Parathyroid adenoma (tissue), 2 donors: Measurements from ENCODE around the gene IGFBP4.
A peak's percentile ranks its signal among the peaks of the same experiment; 100 is the strongest.
"Not testable (repeated sequence)": the region's sequence is repeated elsewhere in the genome, so short reads cannot be mapped to it uniquely, and the experiment has no call there.

Experiments used
- H2AFZ ChIP-seq: fragments of 300-600 bp; sonication (generic); one replicate; pipeline ENCODE4 v1.7.0; 2017; ENCODE audit warnings: antibody characterized with exemption, mild to moderate bottlenecking
- H3K27ac ChIP-seq: fragments of 300-600 bp; sonication (generic); one replicate; pipeline ENCODE4 v1.7.0; 2017
- H3K27me3 ChIP-seq: fragments of 300-600 bp; sonication (generic); one replicate; pipeline ENCODE4 v1.7.0; 2017; ENCODE audit warnings: low read length; ENCODE audit not compliant: control insufficient read depth, insufficient read depth
- H3K36me3 ChIP-seq: fragments of 300-600 bp; sonication (generic); one replicate; pipeline ENCODE4 v1.7.0; 2017; ENCODE audit warnings: low read length; ENCODE audit not compliant: control insufficient read depth, insufficient read depth
- H3K4me1 ChIP-seq: fragments of 300-600 bp; sonication (generic); one replicate; pipeline ENCODE4 v1.7.0; 2017; ENCODE audit warnings: control low read depth
- H3K4me2 ChIP-seq: fragments of 300-600 bp; sonication (generic); one replicate; pipeline ENCODE4 v1.7.0; 2017; ENCODE audit warnings: low read length
- H3K4me3 ChIP-seq: fragments of 300-600 bp; sonication (generic); one replicate; pipeline ENCODE4 v1.7.0; 2017; ENCODE audit warnings: low read depth, low read length
- H3K79me2 ChIP-seq: fragments of 300-600 bp; sonication (generic); one replicate; pipeline ENCODE4 v1.7.0; 2017; ENCODE audit warnings: control low read depth
- H3K9ac ChIP-seq: fragments of 300-600 bp; sonication (generic); one replicate; pipeline ENCODE4 v1.7.0; 2017; ENCODE audit warnings: mild to moderate bottlenecking
- H3K9me3 ChIP-seq: fragments of 300-600 bp; sonication (generic); one replicate; pipeline ENCODE4 v1.7.0; 2017; ENCODE audit warnings: low read length; ENCODE audit not compliant: control insufficient read depth
- TF ChIP-seq, protein P1 (sequence below): fragments of 300-600 bp; sonication (generic); IDR thresholded peaks from one replicate; pipeline ENCODE4 v1.7.0; 2017; ENCODE audit warnings: antibody characterized with exemption, mild to moderate bottlenecking
- donor health status: primary hyperparathyroidism.

Gene IGFBP4

GRCh38 chr17:40443196-40443987 is at the start of gene IGFBP4:
IGFBP4 (plus strand) TSS chr17:40443450; CDS start chr17:40443736, 286 bp downstream.
- Histone ChIP-seq H3K27me3 (no peaks in the 10 kb centered on the region), H3K79me2 (no peaks in the 10 kb centered on the region), H3K4me3 (peak within 1 kb of the TSS; percentile 49), H3K4me1 (no peaks in the 10 kb centered on the region), H3K4me2 (peak within 1 kb of the TSS; percentile 58), H3K27ac (peak within 1 kb of the TSS; percentile 63), H3K9ac (no peak within 1 kb of the TSS), H3K36me3 (no peaks in the 10 kb centered on the region), H2AFZ (peak within 1 kb of the TSS; percentile 80), H3K9me3 (no peaks in the 10 kb centered on the region)
- TF ChIP-seq, protein P1, sequence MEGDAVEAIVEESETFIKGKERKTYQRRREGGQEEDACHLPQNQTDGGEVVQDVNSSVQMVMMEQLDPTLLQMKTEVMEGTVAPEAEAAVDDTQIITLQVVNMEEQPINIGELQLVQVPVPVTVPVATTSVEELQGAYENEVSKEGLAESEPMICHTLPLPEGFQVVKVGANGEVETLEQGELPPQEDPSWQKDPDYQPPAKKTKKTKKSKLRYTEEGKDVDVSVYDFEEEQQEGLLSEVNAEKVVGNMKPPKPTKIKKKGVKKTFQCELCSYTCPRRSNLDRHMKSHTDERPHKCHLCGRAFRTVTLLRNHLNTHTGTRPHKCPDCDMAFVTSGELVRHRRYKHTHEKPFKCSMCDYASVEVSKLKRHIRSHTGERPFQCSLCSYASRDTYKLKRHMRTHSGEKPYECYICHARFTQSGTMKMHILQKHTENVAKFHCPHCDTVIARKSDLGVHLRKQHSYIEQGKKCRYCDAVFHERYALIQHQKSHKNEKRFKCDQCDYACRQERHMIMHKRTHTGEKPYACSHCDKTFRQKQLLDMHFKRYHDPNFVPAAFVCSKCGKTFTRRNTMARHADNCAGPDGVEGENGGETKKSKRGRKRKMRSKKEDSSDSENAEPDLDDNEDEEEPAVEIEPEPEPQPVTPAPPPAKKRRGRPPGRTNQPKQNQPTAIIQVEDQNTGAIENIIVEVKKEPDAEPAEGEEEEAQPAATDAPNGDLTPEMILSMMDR = peak; percentile 27

DNA sequence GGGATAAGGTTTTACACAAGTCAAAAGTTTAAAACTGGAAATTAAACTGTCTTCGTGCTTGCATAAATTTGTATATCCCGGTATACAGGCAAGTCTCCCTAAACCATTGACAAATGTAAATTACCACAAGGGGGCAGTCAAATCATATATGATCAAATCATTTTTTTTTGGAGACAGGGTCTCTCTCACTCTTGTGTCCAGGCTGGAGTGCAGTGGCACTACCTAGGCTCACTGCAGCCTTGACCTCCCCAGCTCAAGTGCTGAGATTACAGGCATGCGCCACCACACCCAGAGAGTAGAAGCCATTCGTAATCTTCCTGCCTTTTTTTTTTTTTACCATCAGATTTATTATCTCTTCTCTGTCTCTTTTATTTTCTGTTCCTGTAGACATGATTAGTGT is 44.1 kb upstream of the IGFBP4 start:
- H3K27me3 ChIP-seq = no peaks in the 10 kb centered on the region
- TF ChIP-seq, protein P1 = peak; percentile 53
- H3K9ac ChIP-seq = no peak overlapping the region
- no peaks in the 10 kb centered on the region for H3K9me3 ChIP-seq
- H2AFZ ChIP-seq = no peak overlapping the region
- H3K36me3 ChIP-seq = no peaks in the 10 kb centered on the region
- H3K4me2 ChIP-seq = no peak overlapping the region
- H3K79me2 ChIP-seq = no peaks in the 10 kb centered on the region
- H3K27ac ChIP-seq = no peak overlapping the region
- no peaks in the 10 kb centered on the region for H3K4me1 ChIP-seq
- H3K4me3 ChIP-seq = no peak overlapping the region

GRCh38 chr17:40402668-40403067 is 40.6 kb upstream of the IGFBP4 start:
- H3K9me3 ChIP-seq = no peaks in the 10 kb centered on the region
- TF ChIP-seq, protein P1 = no peak
- no peaks in the 10 kb centered on the region for H3K79me2 ChIP-seq
- no peak overlapping the region for H2AFZ ChIP-seq
- H3K4me1 ChIP-seq = no peaks in the 10 kb centered on the region
- H3K4me2 ChIP-seq = no peak overlapping the region
- H3K4me3 ChIP-seq = no peak overlapping the region
- H3K36me3 ChIP-seq = no peaks in the 10 kb centered on the region
- no peak overlapping the region for H3K27ac ChIP-seq
- H3K9ac ChIP-seq = no peak overlapping the region
- no peaks in the 10 kb centered on the region for H3K27me3 ChIP-seq

DNA sequence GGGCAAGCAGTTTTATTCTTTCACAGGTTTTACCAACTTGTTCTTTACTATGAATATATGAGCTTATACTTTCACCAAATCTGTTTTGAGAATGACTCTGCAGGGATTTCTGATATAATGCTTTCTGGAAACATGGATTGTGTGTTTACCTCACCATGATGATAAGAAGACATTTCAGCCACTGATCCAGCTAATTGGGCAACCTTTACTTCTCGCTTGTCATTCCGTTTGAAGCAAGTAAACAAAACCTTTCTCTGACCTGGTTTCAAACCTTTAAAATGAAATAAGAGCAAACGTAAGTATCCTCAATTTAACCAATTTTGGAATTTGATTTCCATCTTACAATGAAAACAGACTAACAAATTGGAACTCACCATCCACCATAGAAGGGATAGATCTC is 39.2 kb upstream of the IGFBP4 start:
- Histone ChIP-seq H3K9me3 (no peaks in the 10 kb centered on the region), H3K27me3 (no peaks in the 10 kb centered on the region), H3K36me3 (no peaks in the 10 kb centered on the region), H3K4me1 (no peaks in the 10 kb centered on the region), H3K9ac (no peak overlapping the region), H3K79me2 (no peaks in the 10 kb centered on the region), H2AFZ (no peak overlapping the region), H3K27ac (no peak overlapping the region), H3K4me3 (no peak overlapping the region), H3K4me2 (no peak overlapping the region)
- TF ChIP-seq, protein P1 = no peak

DNA sequence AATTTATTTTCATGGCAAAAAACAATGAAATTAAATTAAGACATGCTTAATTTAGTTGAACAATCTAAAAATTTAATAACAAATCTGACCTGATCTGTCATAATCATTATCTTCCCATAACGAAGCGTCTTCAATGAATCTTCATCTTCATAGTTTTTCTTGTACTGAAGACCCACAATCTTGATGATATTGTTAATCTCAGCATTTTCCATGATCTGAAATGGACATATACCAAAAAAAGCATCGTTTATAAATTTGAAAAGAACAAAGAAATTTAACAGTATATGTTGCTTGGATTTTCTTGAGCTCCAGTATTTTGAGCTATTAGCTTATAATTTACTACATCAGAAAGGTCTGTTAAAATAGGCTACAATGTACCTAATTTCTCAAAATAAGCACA is 35.8 kb upstream of the IGFBP4 start:
- TF ChIP-seq, protein P1 = no peak
- Histone ChIP-seq H3K27ac (no peak overlapping the region), H3K4me3 (no peak overlapping the region), H3K9ac (no peak overlapping the region), H3K9me3 (no peaks in the 10 kb centered on the region), H3K36me3 (no peaks in the 10 kb centered on the region), H3K4me2 (no peak overlapping the region), H3K4me1 (no peaks in the 10 kb centered on the region), H3K79me2 (no peaks in the 10 kb centered on the region), H3K27me3 (no peaks in the 10 kb centered on the region), H2AFZ (no peak overlapping the region)

GRCh38 chr17:40409540-40409939 is 33.7 kb upstream of the IGFBP4 start:
- not testable (repeated sequence) for H3K4me2 ChIP-seq, H3K36me3 ChIP-seq, H3K9me3 ChIP-seq, H3K4me1 ChIP-seq, H3K27me3 ChIP-seq, H2AFZ ChIP-seq, H3K9ac ChIP-seq, H3K79me2 ChIP-seq, H3K4me3 ChIP-seq, H3K27ac ChIP-seq
